ENCODE data around the gene PDCL3.

PDCL3 gene

GRCh38 chr2:100619951-100620350 lies 57.2 kb downstream of the PDCL3 start:
- DNase-seq (ENCODE audit: low spot score): no peak
- TF ChIP-seq CTCF (IDR thresholded peaks at IDR 0.05; ENCODE audit: extremely low read depth, missing control alignments): no peak

GRCh38 chr2:100620481-100620880 lies 57.7 kb downstream of the PDCL3 start:
- no peak for TF ChIP-seq CTCF (IDR thresholded peaks at IDR 0.05; ENCODE audit: extremely low read depth, missing control alignments)
- DNase-seq (ENCODE audit: low spot score): no peak

GRCh38 chr2:100621371-100621951 lies 58.7 kb downstream of the PDCL3 start:
- no peak for DNase-seq (ENCODE audit: low spot score)

GRCh38 chr2:100623033-100623715 lies 60.4 kb downstream of the PDCL3 start:
- no peak for DNase-seq (ENCODE audit: low spot score)
- TF ChIP-seq CTCF (IDR thresholded peaks at IDR 0.05; ENCODE audit: extremely low read depth, missing control alignments): no peak

More at GRCh38 chr2:100621371-100621951, 58.7 kb downstream of the PDCL3 start:
- TF ChIP-seq CTCF (IDR thresholded peaks at IDR 0.05; ENCODE audit: extremely low read depth, missing control alignments): no peak

- TF ChIP-seq CTCF (IDR thresholded peaks at IDR 0.05; ENCODE audit: extremely low read depth, missing control alignments): no peak
These were observed 61.1 kb downstream of the PDCL3 start for GRCh38 chr2:100623930-100624329.

GRCh38 chr2:100624536-100624935 lies 61.7 kb downstream of the PDCL3 start:
- no peak for TF ChIP-seq CTCF (IDR thresholded peaks at IDR 0.05; ENCODE audit: extremely low read depth, missing control alignments)
- no peak for DNase-seq (ENCODE audit: low spot score)

More at GRCh38 chr2:100623930-100624329, 61.1 kb downstream of the PDCL3 start:
- DNase-seq (ENCODE audit: low spot score): no peak

GRCh38 chr2:100625717-100626116 lies 62.9 kb downstream of the PDCL3 start:
- TF ChIP-seq CTCF (IDR thresholded peaks at IDR 0.05; ENCODE audit: extremely low read depth, missing control alignments): no peak
- DNase-seq (ENCODE audit: low spot score): no peak
